Activated CD4-positive, alpha-beta T cell treated with anti-CD3 and anti-CD28 coated beads, Interleukin-2, amount 50 U/mL, for 1 hour (primary cell): ENCODE measurements around the gene CMYA5.
"Not testable (repeated sequence)": the region's sequence is repeated elsewhere in the genome, so short reads cannot be mapped to it uniquely, and the experiment has no call there.

Experiments used
- DNase-seq: peaks from one replicate; pipeline ENCODE4 v3.0.0-alpha.2; 2020

The CMYA5 gene

GRCh38 chr5:79753092-79753491 lies 63.5 kb downstream of the CMYA5 start:
- DNase-seq: no peak

- DNase-seq: no peak
Observed at GRCh38 chr5:79753877-79754645, 64.4 kb downstream of the CMYA5 start.

- DNase-seq: no peak
Observed at GRCh38 chr5:79754865-79755555, 65.4 kb downstream of the CMYA5 start.

- no peak for DNase-seq
Observed at GRCh38 chr5:79756076-79756475, 66.4 kb downstream of the CMYA5 start.

- no peak for DNase-seq
Observed at GRCh38 chr5:79759436-79759835, 69.8 kb downstream of the CMYA5 start.

GRCh38 chr5:79759848-79760247 lies 70.2 kb downstream of the CMYA5 start:
- DNase-seq: no peak

GRCh38 chr5:79762929-79763328 lies 73.3 kb downstream of the CMYA5 start:
- no peak for DNase-seq

GRCh38 chr5:79764147-79764546 lies 74.5 kb downstream of the CMYA5 start:
- not testable (repeated sequence) for DNase-seq

GRCh38 chr5:79771387-79771786 lies 81.8 kb downstream of the CMYA5 start:
- no peak for DNase-seq

GRCh38 chr5:79772651-79773050 lies 83.0 kb downstream of the CMYA5 start:
- DNase-seq: no peak

- no peak for DNase-seq
Observed at GRCh38 chr5:79773612-79774011, 84.0 kb downstream of the CMYA5 start.

GRCh38 chr5:79774171-79774854 lies 84.7 kb downstream of the CMYA5 start:
- no peak for DNase-seq

- DNase-seq: no peak
Observed at GRCh38 chr5:79774855-79775237, 85.2 kb downstream of the CMYA5 start.

GRCh38 chr5:79784741-79785140 lies 95.1 kb downstream of the CMYA5 start:
- not testable (repeated sequence) for DNase-seq

GRCh38 chr5:79785983-79786382 lies 96.3 kb downstream of the CMYA5 start:
- no peak for DNase-seq

- DNase-seq: no peak
Observed at GRCh38 chr5:79787448-79787847, 97.8 kb downstream of the CMYA5 start.

GRCh38 chr5:79791843-79792242 lies 102.2 kb downstream of the CMYA5 start:
- no peak for DNase-seq

GRCh38 chr5:79792463-79792862 lies 102.8 kb downstream of the CMYA5 start:
- DNase-seq: no peak

- DNase-seq: no peak
Observed at GRCh38 chr5:79793304-79793703, 103.7 kb downstream of the CMYA5 start.

GRCh38 chr5:79793722-79794121 lies 104.1 kb downstream of the CMYA5 start:
- no peak for DNase-seq

- no peak for DNase-seq
Observed at GRCh38 chr5:79794347-79794746, 104.7 kb downstream of the CMYA5 start.

- no peak for DNase-seq
Observed at GRCh38 chr5:79795764-79796398, 106.2 kb downstream of the CMYA5 start.

GRCh38 chr5:79798893-79799590 lies 109.4 kb downstream of the CMYA5 start:
- no peak for DNase-seq
